GM12878 (cell line): ENCODE data around the gene SBK2. TPM values are rescaled to one million over a fixed set of nuclear protein-coding genes. Genes with fewer than 3 reads are reported as not detected.

ENCODE experiments used
- ATAC-seq: fragments of 200-7000 bp; cut with Tn5 transposase; 3 replicates; pipeline ENCODE4 v1.9.1; 2020; ENCODE audit warnings: mild to moderate bottlenecking, moderate library complexity
- BruUV-seq: library from RNA; stranded (reverse); fragments of 400-500 nt; replicated peaks from 2 replicates; lab custom pipeline; 2021; lab: Mats Ljungman, UMichigan
- CTCF ChIA-PET: fragments of 300-600 bp; sonication (Branson Sonifier 250); formaldehyde crosslinking; extraction: SDS; loops from one replicate; lab custom pipeline; 2021; ENCODE audit warnings: inconsistent platforms; lab: Yijun Ruan, JAX
- POLR2A ChIA-PET: fragments of 350-600 bp; formaldehyde crosslinking; extraction: SDS; loops from one replicate; lab custom pipeline; 2021; ENCODE audit warnings: inconsistent platforms; lab: Charles Lee
- RAD21 ChIA-PET: fragments of 300-600 bp; sonication (Branson Sonifier 250); formaldehyde crosslinking; loops from one replicate; lab custom pipeline; 2023; ENCODE audit warnings: antibody characterized with exemption; ENCODE audit not compliant: unreplicated experiment; lab: Charles Lee
- SMC1A ChIA-PET: fragments of 300-600 bp; sonication (Branson Sonifier 250); formaldehyde crosslinking; loops from one replicate; lab custom pipeline; 2023; ENCODE audit not compliant: unreplicated experiment, uncharacterized antibody; lab: Charles Lee
- DNase-seq: peaks from one replicate; pipeline ENCODE4 v3.0.0-alpha.2; 2011; ENCODE audit warnings: low read depth, low spot score
- FAIRE-seq: peaks from 3 replicates; lab custom pipeline; 2011; peaks lifted over from hg19 to GRCh38; lab: Jason Lieb, UNC
- H2AFZ ChIP-seq: 2 replicates; pipeline ENCODE4 v1.6.0; 2011; ENCODE audit warnings: low read depth, low read length, control low read depth; ENCODE audit not compliant: control insufficient read depth
- H3K27ac ChIP-seq: 2 replicates; pipeline ENCODE4 v1.5.1; 2011; ENCODE audit warnings: control low read depth; ENCODE audit not compliant: control insufficient read depth, insufficient read depth
- H3K27me3 ChIP-seq, 2 experiments: replicated peaks in 1 of 2; 2 replicates each; pipeline versions ENCODE4 v1.6.0 to v1.6.1; 2011; ENCODE audit warnings: low read length in 1 of 2; ENCODE audit not compliant: control insufficient read depth in 2 of 2, insufficient read depth in 2 of 2
- H3K36me3 ChIP-seq, 2 experiments: 2 replicates each; pipeline ENCODE4 v1.5.1; 2011; ENCODE audit warnings: low read length in 1 of 2; ENCODE audit not compliant: control insufficient read depth in 2 of 2, insufficient read depth in 2 of 2
- H3K4me1 ChIP-seq: 2 replicates; pipeline ENCODE4 v1.6.1; 2011; ENCODE audit warnings: mild to moderate bottlenecking, low read length, moderate library complexity, mixed read lengths; ENCODE audit not compliant: control insufficient read depth, insufficient read depth
- H3K4me2 ChIP-seq: 2 replicates; pipeline ENCODE4 v1.6.0; 2011; ENCODE audit warnings: control low read depth; ENCODE audit not compliant: control insufficient read depth, insufficient read depth
- H3K4me3 ChIP-seq: fragments of 200-600 bp; sonication (generic); 2 replicates; pipeline ENCODE4 v1.5.1; 2016
- H3K79me2 ChIP-seq: 2 replicates; pipeline ENCODE4 v1.6.0; 2011; ENCODE audit warnings: low read length; ENCODE audit not compliant: control insufficient read depth, insufficient read depth
- H3K9ac ChIP-seq: 2 replicates; pipeline ENCODE4 v1.8.0; 2011; ENCODE audit warnings: low read length, control low read depth, mixed read lengths; ENCODE audit not compliant: control insufficient read depth, insufficient read depth
- H3K9me3 ChIP-seq: replicated peaks from 3 replicates; pipeline ENCODE4 v1.5.1; 2011; ENCODE audit warnings: mild to moderate bottlenecking, low read length; ENCODE audit not compliant: control insufficient read depth, insufficient read depth
- H4K20me1 ChIP-seq: 2 replicates; pipeline ENCODE4 v1.6.0; 2011; ENCODE audit not compliant: control insufficient read depth, insufficient read depth
- BHLHE40 ChIP-seq, 2 experiments: fragments of 450-650 bp in 1 of 2; IDR thresholded peaks; 2 replicates each; pipeline ENCODE4 v1.6.1; 2011 to 2017; ENCODE audit warnings: low read depth in 2 of 2, borderline replicate concordance in 1 of 2, improper control_type of control experiment in 1 of 2, low read length in 1 of 2, mild to moderate bottlenecking in 1 of 2
- CHD1 ChIP-seq: IDR thresholded peaks from 2 replicates; pipeline ENCODE4 v1.6.1; 2012; ENCODE audit warnings: low read depth, low read length, improper control_type of control experiment
- LARP7 ChIP-seq: fragments of 450-650 bp; IDR thresholded peaks from 2 replicates; pipeline ENCODE4 v1.6.1; 2017; ENCODE audit warnings: mild to moderate bottlenecking
- MYC ChIP-seq: IDR thresholded peaks from 2 replicates; pipeline ENCODE4 v1.6.1; 2011; ENCODE audit warnings: mild to moderate bottlenecking, low read length, moderate library complexity, inconsistent platforms; ENCODE audit not compliant: insufficient read depth, insufficient replicate concordance, insufficient read length, severe bottlenecking
- ZNF384 ChIP-seq: IDR thresholded peaks from 2 replicates; pipeline ENCODE4 v1.6.1; 2012; ENCODE audit warnings: low read depth, mild to moderate bottlenecking, low read length, improper control_type of control experiment, borderline replicate concordance
- WGBS: methylation state at CpG from one replicate; pipeline ENCODE4 v1.1.6; 2016; ENCODE audit warnings: low lambda C conversion rate; ENCODE audit not compliant: insufficient replicate concordance, insufficient coverage; ENCODE audit errors: missing lambda C conversion rate; 5-methylcytosine and 5-hydroxymethylcytosine counted together
- in situ Hi-C: fragments of 300-500 bp; cut with MboI; formaldehyde crosslinking; loops from 9 replicates; pipeline ENCODE4 v1.14.3; 2018; ENCODE audit warnings: mixed read lengths
- intact Hi-C: fragments of 100-400 bp; cut with micrococcal nuclease; formaldehyde crosslinking; loops from one replicate; pipeline ENCODE4 v1.14.2; 2022; ENCODE audit not compliant: unreplicated experiment
- polyA plus RNA-seq, 11 experiments: library from polyadenylated mRNA; depleted of rRNA in 4 of 11; unstranded in 6 of 11; stranded (reverse) in 5 of 11; fragments of >200 nt; fragmentation: Nextera tagmentation in 4 of 11; fragmentation: Illumina TruSeq in 1 of 11; extraction: Ambion mirVana in 4 of 11; extraction: Trizol in 1 of 11; gene quantifications; 1 replicate in 1 of 11; 2 replicates in 10 of 11; pipeline versions ENCODE4 v1.2.1 to v1.2.3, GENCODE V29; 2011 to 2016; ENCODE audit warnings: inconsistent platforms in 2 of 11, missing spikeins in 2 of 11, low read depth in 1 of 11
- total RNA-seq, 4 experiments: library from RNA; depleted of rRNA in 3 of 4; stranded (reverse); fragments of >200 nt in 3 of 4; fragmentation: Illumina TruSeq in 1 of 4; extraction: Trizol in 1 of 4; gene quantifications; 2 replicates each; pipeline versions ENCODE4 v1.2.1 to v1.2.3, GENCODE V29; 2013 to 2021
- TF ChIP-seq, protein P1 (sequence below): fragments of 450-650 bp; IDR thresholded peaks from 2 replicates; pipeline ENCODE4 v1.6.1; 2017; ENCODE audit warnings: mild to moderate bottlenecking

SBK2 gene
- total and polyA plus RNA-seq, 10 of the 15 experiments (the other 5 are each of a cell fraction or from before 2014, with no cell fraction given) = not detected

DNA sequence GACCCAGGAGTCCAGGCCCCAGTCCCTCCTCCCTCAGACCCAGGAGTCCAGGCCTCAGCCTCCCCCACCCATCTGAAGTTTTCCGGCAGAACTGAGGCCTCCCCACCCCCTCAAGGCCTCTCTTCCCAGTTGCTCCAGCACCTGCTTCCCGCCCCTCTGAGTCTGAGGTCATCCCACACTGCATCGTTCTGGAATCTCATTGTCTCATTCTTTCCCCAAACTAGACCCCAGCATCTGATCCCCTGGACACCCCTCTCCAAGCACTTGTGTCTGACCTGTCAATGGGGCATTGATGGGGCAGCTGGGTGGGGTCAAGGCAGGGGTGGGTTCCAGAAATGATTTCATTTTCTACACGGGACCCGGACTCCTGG, 793 bp upstream of the SBK2 start:
- SMC1A ChIA-PET = no interaction called here
- H2AFZ ChIP-seq = no peak overlapping the region
- H3K9me3 ChIP-seq = no peaks in the 10 kb centered on the region
- H3K36me3 ChIP-seq = no peaks in the 10 kb centered on the region
- intact Hi-C loops (no loop called here), in situ Hi-C loops (no loop called here)
- no peaks in the 10 kb centered on the region for H3K27me3 ChIP-seq
- no peak overlapping the region for H3K4me3 ChIP-seq
- ATAC-seq (no peak), FAIRE-seq (no peak), DNase-seq (no peak)
- no peaks in the 10 kb centered on the region for H3K79me2 ChIP-seq
- CTCF ChIA-PET = no interaction called here
- POLR2A ChIA-PET = interaction anchor here (0.5 kb wide), 1 partner anchor 486 kb away, joined by 3 read pairs; no protein-coding TSS in a partner anchor
- no peaks in the 10 kb centered on the region for H4K20me1 ChIP-seq
- H3K4me1 ChIP-seq = no peaks in the 10 kb centered on the region
- H3K9ac ChIP-seq = no peak overlapping the region
- no TSS peak for BruUV-seq
- RAD21 ChIA-PET = no interaction called here
- no peak overlapping the region for H3K27ac ChIP-seq
- no peak overlapping the region for H3K4me2 ChIP-seq
- TF ChIP-seq LARP7 = no peak
- no peak for TF ChIP-seq CHD1
- no peak for TF ChIP-seq MYC
- 20% methylated on average over 5 of the region's 5 CpGs for WGBS

DNA sequence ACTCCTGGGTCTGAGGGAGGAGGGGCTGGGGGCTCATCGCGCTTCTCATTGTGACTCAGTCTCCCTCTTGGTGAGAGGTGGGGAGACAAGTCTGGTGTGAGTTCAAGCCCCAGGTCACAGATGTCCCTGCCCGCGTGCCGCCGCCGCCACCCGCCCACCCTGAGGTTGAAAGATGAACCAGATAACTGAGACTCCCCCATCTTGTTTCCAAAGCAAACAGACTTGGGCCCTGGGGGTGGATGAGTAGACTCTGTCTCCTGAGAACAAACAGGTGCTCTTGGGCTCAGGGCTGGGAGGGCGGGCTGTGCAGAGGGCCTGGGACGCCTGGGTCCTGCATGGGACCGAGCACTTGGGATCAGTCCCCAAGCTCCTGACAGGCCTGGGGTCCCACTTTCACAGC, 567 bp downstream of the SBK2 start:
- ATAC-seq = no peak
- ChIA-PET RAD21 (interaction anchor here (0.6 kb wide), 1 partner anchor 404 kb away, joined by 3 read pairs; no protein-coding TSS in a partner anchor), SMC1A (interaction anchor here (1.0 kb wide), 1 partner anchor 22 kb away, joined by 4 read pairs; no protein-coding TSS in a partner anchor), CTCF (no interaction called here), POLR2A (no interaction called here)
- no peak overlapping the region for H2AFZ ChIP-seq
- TF ChIP-seq, protein P1, sequence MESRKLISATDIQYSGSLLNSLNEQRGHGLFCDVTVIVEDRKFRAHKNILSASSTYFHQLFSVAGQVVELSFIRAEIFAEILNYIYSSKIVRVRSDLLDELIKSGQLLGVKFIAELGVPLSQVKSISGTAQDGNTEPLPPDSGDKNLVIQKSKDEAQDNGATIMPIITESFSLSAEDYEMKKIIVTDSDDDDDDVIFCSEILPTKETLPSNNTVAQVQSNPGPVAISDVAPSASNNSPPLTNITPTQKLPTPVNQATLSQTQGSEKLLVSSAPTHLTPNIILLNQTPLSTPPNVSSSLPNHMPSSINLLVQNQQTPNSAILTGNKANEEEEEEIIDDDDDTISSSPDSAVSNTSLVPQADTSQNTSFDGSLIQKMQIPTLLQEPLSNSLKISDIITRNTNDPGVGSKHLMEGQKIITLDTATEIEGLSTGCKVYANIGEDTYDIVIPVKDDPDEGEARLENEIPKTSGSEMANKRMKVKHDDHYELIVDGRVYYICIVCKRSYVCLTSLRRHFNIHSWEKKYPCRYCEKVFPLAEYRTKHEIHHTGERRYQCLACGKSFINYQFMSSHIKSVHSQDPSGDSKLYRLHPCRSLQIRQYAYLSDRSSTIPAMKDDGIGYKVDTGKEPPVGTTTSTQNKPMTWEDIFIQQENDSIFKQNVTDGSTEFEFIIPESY = no peak
- TF ChIP-seq ZNF384 = no peak
- TF ChIP-seq BHLHE40 (IDR thresholded peaks at IDR 0.05; ENCODE audit: borderline replicate concordance in 1 of 2, low read depth in 2 of 2, low read length in 1 of 2) = no peak
- H3K27ac ChIP-seq = no peak overlapping the region
- H3K9me3 ChIP-seq = no peaks in the 10 kb centered on the region
- no peaks in the 10 kb centered on the region for H3K79me2 ChIP-seq
- no peaks in the 10 kb centered on the region for H3K4me1 ChIP-seq
- H3K4me2 ChIP-seq = no peak overlapping the region
- no peaks in the 10 kb centered on the region for H3K27me3 ChIP-seq
- in situ Hi-C loops = no loop called here
- intact Hi-C loops = no loop called here
- 77% methylated on average over 9 of the region's 11 CpGs for WGBS
- H3K9ac ChIP-seq = no peak overlapping the region
- H3K4me3 ChIP-seq = no peak overlapping the region
- no peak for DNase-seq
- no peaks in the 10 kb centered on the region for H4K20me1 ChIP-seq
- BruUV-seq = no TSS peak
- no peak for FAIRE-seq
- no peaks in the 10 kb centered on the region for H3K36me3 ChIP-seq
